GM20431 (cell line): ENCODE results near the gene ARHGEF11.
"Not testable (repeated sequence)": the region's sequence is repeated elsewhere in the genome, so short reads cannot be mapped to it uniquely, and the experiment has no call there.

Experiments
- in situ Hi-C: fragments of 300-500 bp; cut with MseI, MboI; formaldehyde crosslinking; loops from one replicate; pipeline ENCODE4 v1.15.0; 2020; ENCODE audit warnings: low sequenced_read_pairs; ENCODE audit not compliant: unreplicated experiment

The ARHGEF11 gene

DNA sequence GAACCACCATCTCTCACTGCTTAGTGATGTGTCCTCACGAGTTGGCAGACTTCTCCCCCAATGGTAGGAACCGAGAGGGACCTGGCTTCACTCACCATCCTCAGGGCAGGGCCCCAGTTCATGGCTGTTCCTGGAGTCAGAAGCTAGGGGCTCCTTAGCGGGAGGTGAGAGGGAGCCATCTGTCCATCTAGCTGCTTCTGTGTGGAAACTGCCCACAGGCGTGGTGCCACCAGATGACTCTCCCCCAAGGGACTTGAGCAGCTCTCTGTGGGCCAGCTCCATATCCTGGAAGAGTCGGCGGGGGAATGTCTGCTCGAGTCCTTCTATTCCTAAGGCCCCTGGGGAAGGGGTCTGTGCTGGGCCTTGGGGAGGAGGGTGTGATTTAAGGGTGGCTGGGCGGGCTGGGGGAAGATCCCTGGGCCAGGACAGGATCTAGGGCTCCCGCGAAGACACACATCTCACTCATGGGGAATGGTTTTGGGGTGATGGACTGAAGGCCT is 108.8 kb downstream of the ARHGEF11 start:
- in situ Hi-C loops, result no loop called here

DNA sequence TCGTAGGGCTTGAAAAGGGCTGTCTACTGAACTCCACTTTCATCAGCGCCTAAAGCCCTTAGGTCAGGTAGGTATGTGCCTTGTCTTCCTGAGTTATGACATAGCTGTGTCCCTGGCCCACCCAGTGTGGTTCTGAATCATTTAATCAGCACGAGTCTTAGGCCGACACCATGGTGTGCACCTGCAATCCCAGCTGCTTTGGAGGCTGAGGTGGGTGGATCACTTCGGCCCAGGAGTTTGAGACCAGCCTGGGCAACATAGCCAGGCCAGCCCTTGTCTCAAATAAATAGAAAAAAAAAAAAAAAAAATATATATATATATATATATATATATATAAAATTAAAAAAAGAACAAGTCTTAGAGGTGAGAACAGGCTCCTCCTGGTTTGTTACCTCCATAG is 109.4 kb downstream of the ARHGEF11 start:
- in situ Hi-C loops, result no loop called here

DNA sequence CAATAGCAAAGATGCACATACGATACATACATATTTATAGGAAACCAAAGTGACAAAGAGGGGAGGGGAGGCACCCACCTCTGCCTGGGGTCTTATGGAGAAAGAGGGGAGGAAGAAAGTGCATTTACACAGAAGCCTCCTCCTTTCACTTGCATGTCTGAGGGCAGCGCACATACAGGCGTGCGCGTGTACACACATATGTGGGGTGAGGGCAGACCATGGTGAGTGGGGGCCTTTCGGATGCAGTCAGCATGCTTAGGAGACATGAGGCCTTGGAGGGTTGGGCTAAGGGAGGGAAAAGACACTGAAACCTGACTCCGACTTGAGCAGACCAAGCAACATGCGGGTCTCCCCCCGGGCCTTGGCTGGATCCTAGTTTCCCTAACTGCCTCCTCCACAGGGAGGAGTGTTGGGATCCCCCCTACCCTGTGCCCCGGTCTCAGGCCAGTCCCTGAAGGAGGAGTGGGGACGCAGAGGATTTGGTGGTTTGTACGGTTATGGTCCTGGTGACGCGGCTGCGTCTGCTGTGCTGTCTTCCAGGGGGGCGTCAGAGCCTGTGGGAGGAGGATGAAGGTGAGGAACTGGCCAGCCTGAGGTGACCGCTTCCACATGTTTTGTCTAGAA is 109.9 kb downstream of the ARHGEF11 start:
- in situ Hi-C loops, result no loop called here

DNA sequence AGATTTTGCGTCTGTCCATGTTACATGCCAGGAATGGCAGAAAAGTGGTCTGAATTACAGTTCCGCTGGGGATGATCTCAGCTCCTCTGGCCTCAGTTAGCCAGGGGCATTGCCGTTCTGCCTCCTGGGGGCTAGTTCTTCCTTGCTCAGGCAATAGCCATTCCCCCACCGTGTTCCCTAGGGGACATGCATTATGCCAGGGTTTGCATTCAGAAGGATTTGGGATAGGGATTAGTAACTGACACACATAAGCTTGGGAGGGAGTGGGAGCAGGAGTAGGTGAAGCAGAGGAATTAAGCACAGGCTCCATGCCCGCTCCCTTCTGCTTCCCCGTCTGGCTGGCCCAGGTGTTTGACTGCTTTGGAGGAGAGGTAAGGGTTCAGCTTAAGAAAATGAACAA is 112.4 kb downstream of the ARHGEF11 start:
- in situ Hi-C loops, result no loop called here

DNA sequence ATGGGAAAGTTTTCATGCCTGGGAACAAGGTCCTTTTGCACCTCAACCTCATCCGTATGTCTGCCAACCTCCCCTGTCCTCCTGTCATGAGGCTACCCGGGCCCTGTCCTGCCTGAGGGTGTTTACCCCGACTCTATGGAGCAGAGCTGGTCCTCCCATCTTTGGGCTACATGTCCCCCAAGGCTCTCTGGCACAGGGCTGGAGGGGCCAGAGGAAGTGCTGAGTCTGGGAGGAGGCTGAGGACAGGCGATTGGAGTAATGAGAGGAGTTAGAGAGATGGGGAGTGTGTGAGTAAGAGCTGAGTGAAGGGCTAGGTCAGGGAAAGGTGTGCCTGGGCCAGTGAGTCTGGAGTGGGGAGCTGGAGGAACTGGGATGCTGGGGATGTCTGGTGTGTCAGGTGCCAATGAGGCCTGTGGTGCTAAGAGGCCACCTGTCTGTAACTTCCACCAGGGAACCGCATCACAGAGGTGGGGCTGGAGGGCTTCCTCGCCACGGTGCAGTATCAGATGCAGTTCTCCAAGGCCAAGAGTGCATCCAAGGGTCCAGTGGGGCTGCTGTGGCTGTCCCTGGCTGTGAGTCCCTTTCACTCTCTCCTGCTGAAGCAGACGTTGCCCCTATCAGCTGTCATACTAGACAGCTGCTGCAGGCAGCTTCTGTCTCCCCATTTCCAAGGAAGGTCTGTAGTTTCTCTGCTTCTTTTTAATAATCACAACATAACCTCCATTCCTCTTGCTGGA is 113.4 kb downstream of the ARHGEF11 start:
- in situ Hi-C loops, result no loop called here

DNA sequence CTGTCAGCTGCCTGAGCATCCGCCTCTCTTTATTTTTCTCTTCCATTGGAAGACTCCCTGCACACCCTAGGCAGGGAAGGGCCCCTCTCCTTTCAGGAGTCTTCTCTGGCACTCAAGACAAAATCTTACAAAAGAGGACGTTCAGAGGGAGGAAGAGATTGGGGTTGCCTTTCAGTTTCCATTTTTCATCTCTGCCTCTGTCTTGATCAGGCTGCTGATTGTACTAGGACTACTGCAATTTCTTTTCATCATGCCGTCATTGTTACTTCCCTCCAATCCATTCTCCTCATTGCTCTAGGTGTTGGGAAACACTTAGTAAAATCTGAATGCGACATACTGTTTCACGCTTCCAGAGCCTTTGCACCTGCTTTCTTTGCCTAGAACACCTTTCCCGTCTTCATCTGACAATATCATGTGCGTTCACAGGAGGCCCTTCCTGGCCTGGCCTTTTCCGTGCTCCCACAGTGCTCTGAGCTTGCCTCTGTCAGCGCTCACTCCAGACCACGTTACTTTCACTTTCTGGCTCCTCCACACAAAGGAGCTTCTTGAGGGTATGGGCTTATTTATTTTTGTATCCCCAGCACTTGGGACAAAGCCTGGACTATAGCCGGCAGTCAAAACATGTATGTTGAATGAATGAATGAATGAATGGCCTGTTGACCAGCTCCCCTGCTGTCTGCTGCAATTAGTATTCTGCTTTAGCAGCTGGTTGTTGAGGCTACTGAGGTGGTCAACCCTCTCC is 114.2 kb downstream of the ARHGEF11 start:
- in situ Hi-C loops, result no loop called here

DNA sequence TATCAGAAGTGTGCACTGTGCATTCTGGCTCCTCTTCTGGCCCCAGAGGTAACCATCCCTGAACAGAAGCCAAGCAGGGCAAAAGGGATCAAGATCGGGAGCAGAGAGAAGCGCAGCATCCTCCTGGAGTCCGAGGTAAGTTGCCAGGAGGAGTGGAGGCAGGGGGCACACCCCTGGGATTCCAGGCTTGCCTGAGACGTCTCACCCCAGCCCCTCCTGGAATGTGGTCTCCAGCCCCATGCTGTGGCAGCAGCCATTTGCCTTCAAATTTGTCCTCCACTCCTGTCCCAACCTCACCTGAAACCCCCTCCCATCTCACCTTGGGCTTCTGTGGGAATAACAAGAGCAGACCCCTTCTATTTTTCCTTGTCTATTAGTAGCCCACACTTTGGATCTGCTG is 115.1 kb downstream of the ARHGEF11 start:
- in situ Hi-C loops, result no loop called here

DNA sequence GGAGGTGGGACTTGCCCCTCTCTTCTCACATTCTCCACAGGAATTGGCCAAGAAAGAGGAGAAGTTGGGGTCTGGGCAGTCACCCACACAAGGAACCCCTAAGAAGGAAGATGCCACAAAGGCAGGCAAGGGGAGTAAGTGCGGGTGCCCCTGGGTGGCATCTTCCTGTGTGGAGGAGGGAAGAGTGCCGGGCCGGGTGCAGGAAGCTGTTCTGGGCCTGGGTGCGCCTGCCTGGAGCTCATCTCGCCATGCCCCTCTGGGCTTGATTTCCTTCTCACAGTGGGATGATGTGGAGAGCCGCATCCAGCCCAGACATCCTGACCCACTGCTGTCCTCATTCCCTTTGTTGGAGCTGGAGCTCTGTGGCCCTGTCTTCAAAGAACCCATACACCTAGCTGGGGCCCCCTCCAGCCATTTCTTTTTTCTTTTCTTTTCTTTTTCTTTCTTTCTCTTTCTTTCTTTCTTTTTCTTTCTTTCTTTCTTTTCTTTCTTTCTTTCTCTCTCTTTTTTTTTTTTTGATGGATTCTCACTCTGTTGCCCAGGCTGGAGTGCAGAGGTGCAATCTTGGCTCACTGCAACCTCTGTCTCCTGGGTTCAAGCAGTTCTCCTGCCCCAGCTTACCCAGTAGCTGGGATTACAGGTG is 115.8 kb downstream of the ARHGEF11 start:
- in situ Hi-C loops, result no loop called here

DNA sequence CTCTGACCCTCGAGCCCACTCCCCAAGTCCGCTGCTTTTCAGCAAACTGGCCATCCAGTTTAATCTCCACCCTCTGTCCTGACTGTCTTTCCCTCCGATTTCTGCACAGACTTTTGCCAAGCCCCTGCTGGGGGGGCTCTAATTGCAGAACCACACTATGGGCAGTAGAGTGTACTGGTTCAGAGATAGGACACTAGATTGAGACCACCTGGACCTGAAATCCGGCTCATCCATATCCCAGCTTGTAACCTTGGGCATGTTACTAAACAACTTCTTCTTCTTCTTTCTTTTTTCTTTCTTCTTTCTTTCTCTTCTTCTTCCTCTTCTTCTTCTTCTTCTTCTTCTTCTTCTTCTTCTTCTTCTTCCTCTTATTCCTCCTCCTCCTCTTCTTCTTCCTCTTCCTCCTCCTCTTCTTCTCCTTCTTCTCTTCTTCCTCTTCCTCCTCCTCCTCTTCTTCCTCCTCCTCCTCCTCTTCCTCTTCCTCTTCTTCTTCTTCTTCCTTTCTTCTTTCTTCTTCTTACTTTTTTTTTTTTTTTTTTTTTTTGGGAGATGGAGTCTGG is 117.4 kb downstream of the ARHGEF11 start:
- in situ Hi-C loops, result no loop called here

DNA sequence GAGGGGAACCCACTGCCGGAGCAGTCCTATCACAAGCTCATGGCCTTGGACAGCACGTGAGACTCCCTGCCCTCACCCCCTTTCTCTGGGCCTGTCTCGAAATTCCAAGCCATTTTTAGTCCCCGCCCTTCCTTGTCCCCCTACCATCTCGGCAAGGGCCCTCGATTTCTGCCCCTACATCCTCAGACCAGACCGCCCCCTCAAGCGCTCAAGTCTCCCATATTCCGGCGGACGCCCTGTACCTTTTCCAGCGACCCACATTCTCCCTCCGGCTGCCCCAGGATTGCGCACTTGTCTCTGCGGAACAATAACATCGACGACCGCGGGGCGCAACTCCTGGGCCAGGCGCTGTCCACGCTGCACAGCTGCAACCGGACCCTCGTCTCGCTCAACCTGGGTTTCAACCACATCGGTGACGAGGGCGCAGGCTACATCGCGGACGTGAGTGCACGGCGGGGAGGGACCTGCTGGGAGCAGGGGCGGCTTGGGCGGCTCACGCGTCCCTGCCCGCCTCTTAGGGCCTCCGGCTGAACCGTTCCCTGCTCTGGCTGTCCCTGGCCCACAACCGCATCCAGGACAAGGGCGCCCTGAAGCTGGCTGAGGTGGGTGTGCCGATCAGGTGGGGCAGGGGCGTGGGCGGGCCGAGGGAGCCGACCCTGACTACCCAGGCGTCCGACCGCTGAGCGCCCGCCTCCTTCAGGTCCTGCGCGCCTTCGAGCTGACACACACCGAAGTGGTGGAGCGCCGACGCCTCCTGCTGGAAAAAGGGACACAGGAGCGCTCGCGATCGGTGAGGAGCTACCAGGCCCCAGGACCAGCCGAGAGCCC is 118.1 kb downstream of the ARHGEF11 start:
- in situ Hi-C loops, result no loop called here

DNA sequence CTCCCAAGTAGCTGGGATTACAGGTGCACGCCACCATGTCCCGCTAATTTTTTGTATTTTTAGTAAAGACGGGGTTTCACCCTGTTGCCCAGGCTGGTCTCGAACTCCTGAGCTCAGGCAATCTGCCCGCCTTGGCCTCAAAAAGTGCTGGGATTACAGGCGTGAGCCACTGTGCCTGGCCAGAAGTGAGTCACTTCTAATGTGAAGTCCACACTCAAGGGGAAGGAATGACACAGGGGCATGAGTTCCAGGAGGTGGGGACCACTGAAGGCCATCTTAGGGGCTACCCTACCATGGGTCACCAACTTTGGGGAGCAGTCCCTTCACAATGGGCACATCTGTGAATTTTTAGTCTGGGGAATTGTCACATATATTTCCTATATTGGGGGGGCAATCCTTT is 118.8 kb downstream of the ARHGEF11 start:
- in situ Hi-C loops, result not testable (repeated sequence)

DNA sequence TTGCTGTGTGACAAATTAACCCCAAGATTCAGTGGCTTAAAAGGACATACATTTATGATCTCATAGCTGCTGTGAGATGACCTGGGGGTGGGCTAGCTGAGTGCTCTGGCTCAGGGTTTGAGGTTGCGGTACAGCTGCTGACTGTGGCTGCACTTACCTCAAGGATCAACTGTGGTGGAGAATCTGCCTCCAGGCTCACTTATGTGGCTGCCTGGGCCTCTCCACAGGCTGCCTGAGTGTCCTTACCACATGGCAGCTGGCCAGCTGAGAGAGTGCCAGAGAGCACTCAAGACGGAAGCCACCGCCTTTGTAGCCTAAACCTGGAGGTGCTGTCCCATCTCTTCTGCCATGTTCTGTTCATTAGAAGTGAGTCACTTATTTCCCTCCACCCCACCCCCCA is 119.4 kb downstream of the ARHGEF11 start:
- in situ Hi-C loops, result no loop called here

DNA sequence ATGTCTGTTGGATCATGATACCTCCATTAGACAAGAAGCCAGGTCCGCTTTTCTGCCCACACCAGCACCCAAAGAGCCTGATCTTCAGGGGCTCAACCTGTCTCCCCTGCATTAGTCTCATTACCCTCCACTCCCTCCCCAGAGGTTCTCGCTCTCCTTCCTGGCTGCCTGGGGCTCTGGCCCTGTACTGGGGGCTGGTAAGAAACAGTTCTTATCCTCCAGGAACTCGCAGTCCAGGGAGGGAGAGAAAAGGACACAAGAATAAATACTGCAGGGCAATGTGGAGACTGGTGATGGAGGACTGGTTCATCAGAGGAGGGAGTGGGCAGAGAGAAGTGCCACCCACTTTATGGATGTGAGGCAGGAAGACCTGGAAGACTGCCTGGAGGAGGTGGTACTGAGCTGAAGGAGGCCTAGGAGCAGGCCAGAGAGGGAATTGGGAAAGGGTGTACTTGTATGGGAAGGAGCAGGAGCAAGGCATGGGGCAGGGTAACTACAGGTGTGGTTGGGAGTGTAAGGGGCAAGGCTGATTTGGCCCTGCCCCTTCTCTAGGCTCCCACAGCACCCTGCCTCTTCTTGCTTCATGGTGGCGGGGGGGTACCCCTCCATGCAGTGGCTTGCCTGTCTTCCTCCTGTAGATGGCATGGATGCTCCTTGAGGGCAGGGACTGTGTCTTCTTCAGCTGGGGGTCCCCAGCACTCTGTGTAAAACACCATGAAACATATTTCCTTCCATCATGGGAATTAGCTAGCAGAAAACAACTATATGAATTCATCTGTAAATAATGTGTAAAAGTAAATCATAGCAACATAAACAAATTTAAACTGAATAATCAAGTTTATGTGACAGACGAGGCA is 120.2 kb downstream of the ARHGEF11 start:
- in situ Hi-C loops, result no loop called here

DNA sequence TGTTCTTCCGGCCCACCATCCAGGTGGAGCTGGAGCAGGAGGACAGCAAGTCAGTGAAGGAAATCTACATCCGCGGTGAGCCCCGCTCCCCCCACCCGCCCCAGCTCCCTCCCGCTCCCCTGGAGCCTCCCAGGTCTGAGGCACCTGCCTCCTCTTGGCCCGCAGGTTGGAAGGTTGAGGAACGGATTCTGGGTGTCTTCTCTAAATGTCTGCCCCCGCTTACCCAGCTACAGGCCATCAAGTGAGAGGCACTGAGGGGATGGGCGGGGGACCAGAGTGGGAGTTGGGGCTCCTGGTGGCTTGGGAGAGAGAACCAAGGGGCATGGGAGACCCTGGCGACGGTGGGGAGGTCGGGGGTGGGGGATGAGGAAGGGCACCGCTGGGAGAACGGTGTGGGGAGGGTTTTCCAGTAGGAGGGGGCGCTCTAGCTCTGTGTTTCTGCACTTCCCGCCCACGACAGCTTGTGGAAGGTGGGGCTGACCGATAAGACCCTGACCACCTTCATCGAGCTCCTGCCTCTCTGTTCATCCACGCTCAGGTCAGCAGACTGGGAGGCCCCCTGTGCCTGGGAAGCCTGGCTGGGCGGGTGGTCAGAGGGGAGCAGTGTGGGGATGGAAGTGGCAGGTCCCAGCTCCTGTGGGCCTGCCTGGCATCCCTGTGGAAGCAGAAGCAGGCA is 120.9 kb downstream of the ARHGEF11 start:
- in situ Hi-C loops, result no loop called here

DNA sequence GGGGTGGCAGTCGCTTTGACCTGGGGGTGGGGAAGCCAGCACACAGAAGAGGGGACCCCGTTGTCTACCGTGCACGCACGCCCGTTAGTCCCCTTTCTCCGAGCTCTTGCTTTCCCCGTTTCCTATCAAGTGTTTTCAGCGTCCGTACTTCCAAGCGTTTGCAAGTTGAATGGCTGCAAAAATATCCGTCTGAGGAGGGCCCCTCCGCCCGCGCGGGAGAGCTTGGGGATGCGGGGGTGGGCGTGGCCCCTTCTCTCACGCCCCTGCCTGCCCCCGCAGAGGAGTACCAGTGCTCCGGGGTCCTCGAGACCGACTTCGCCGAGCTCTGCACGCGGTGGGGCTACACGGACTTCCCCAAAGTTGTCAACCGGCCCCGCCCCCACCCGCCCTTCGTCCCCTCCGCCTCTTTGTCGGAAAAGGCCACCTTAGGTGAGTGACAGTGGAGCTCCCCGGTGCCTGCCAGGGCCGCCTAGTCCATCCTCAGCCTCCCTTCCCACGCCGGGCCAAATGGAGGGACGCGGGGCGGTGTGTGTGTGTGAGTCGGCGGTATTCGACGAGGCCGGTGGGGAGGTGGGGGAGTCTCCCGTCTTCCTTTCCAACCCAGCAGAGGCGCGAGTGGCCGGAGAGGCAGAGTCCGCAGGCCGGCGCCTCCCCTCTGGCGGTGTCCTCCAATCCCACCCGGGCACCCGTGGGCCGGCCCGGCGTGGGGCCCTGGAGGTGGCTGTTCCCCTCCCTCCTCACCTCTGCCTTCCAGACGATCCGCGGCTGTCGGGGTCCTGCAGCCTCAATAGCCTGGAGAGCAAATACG is 121.7 kb downstream of the ARHGEF11 start:
- in situ Hi-C loops, result no loop called here

DNA sequence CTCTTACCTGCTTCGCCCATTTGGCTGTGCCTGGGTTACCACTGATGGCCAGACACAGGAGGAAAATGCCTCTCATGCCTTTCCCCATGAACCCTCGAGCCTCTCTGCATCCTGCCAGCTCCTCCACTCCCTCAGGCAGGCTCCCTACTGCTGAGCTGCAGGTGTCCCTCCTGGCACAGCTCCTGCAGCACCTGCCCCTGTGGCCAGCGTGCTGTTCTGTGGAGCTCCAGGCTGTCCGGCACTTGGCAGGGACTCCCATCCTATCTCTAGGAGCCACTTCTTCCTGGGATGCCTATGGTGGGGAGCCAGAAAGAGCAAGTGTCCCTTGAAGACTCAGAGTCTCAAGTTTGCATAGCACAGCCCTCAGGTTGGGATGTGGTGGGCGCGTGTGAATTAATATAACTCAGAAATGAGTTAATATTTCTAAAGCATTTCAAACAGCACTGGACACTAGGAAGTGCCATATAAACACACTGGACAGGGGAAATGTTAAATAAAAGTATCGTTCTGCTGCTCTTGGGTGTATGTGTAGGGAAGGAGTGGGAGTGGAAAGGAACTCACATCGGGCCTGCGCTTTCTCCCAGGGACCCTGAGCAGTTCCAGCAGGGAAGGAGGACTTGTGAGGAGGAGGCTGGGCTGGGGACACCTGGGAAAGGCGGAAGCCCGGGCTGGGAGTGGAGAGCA is 122.4 kb downstream of the ARHGEF11 start:
- in situ Hi-C loops, result no loop called here

DNA sequence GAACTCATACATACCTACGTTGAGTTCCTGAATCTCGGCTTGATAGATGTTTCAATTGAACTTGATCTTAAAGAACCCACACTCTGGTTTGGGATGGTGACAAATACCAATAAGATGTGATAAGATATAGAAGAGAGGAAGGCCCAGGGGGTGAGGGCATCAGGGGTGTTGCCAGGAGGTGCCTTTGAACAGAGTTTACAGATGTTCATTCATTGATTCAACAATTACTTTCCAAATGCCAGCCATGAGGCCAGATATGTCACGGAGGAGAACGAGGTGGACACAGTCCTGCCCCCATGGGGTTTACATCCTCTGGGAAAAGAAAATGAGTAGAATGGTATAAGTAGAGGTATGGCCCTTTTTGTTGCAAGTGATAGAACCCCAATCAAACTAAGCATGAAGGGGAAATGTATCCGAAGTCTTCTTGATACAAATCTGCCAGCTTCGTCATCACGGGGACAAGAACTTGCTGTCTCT is 124.5 kb downstream of the ARHGEF11 start:
- in situ Hi-C loops, result no loop called here
